ENCODE measurements around the gene OTOA. TPM values are rescaled to one million over a fixed set of nuclear protein-coding genes. Genes with fewer than 3 reads are reported as not detected.
"Not testable (repeated sequence)": the region's sequence is repeated elsewhere in the genome, so short reads cannot be mapped to it uniquely, and the experiment has no call there.

Gene OTOA
- total RNA-seq, 4 donors from 2014 or later: not detected

GRCh38 chr16:21659124-21659523 lies 4.6 kb upstream of the OTOA start:
- WGBS, 2 donors: 87 to 95% methylated on average over 4 of the region's 4 CpGs
- no peak overlapping the region for H3K4me3 ChIP-seq (ENCODE audit: low read depth, poor library complexity, severe bottlenecking)
- DNase-seq (ENCODE audit: low spot score in 2 of 2): no peak
- TF ChIP-seq POLR2A (IDR thresholded peaks at IDR 0.05) (no peak), CTCF (IDR thresholded peaks at IDR 0.05) (no peak)
- intact Hi-C loops (cut with DNase I; ENCODE audit: low total_unique reads): no loop called here

- H3K4me3 ChIP-seq (ENCODE audit: low read depth, poor library complexity, severe bottlenecking): no peak overlapping the region
- no peak for TF ChIP-seq POLR2A (IDR thresholded peaks at IDR 0.05)
- TF ChIP-seq CTCF (IDR thresholded peaks at IDR 0.05): no peak
- no peak for DNase-seq (ENCODE audit: low spot score in 2 of 2)
- intact Hi-C loops (cut with DNase I; ENCODE audit: low total_unique reads): no loop called here
- 95 to 97% methylated on average over 10 of the region's 10 CpGs for WGBS, 2 donors
Observed at GRCh38 chr16:21664801-21665492, 1.2 kb downstream of the OTOA start.

GRCh38 chr16:21666772-21667171 lies 3.0 kb downstream of the OTOA start:
- no peak overlapping the region for H3K4me3 ChIP-seq (ENCODE audit: low read depth, poor library complexity, severe bottlenecking)
- intact Hi-C loops (cut with DNase I; ENCODE audit: low total_unique reads): no loop called here
- 38 to 48% methylated on average over 3 of the region's 3 CpGs for WGBS, 2 donors
- no peak for DNase-seq (ENCODE audit: low spot score in 2 of 2)
- TF ChIP-seq POLR2A (IDR thresholded peaks at IDR 0.05): no peak
- no peak for TF ChIP-seq CTCF (IDR thresholded peaks at IDR 0.05)

GRCh38 chr16:21667575-21667974 lies 3.8 kb downstream of the OTOA start:
- intact Hi-C loops (cut with DNase I; ENCODE audit: low total_unique reads): no loop called here
- no peak for TF ChIP-seq CTCF (IDR thresholded peaks at IDR 0.05)
- TF ChIP-seq POLR2A (IDR thresholded peaks at IDR 0.05): no peak
- whole genome bisulfite sequencing, 2 donors: 83% methylated on average over 3 of the region's 3 CpGs
- H3K4me3 ChIP-seq (ENCODE audit: low read depth, poor library complexity, severe bottlenecking): no peak overlapping the region
- no peak for DNase-seq (ENCODE audit: low spot score in 2 of 2)

GRCh38 chr16:21673469-21673868 lies 9.7 kb downstream of the OTOA start:
- intact Hi-C loops (cut with DNase I; ENCODE audit: low total_unique reads): no loop called here
- TF ChIP-seq POLR2A (IDR thresholded peaks at IDR 0.05): no peak
- TF ChIP-seq CTCF (IDR thresholded peaks at IDR 0.05): no peak
- no peak overlapping the region for H3K4me3 ChIP-seq (ENCODE audit: low read depth, poor library complexity, severe bottlenecking)
- 78 to 92% methylated on average over 3 of the region's 3 CpGs for WGBS, 2 donors
- DNase-seq (ENCODE audit: low spot score in 2 of 2): no peak

- DNase-seq (ENCODE audit: low spot score in 2 of 2); intact Hi-C loops (cut with DNase I; ENCODE audit: low total_unique reads); H3K4me3 ChIP-seq (ENCODE audit: low read depth, poor library complexity, severe bottlenecking): not testable (repeated sequence)
- WGBS, 2 donors: 92 to 94% methylated on average over 4 of the region's 4 CpGs
Observed at GRCh38 chr16:21674456-21674855, 10.7 kb downstream of the OTOA start.

GRCh38 chr16:21680714-21681113 lies 16.9 kb downstream of the OTOA start:
- DNase-seq (ENCODE audit: low spot score in 2 of 2); H3K4me3 ChIP-seq (ENCODE audit: low read depth, poor library complexity, severe bottlenecking); intact Hi-C loops (cut with DNase I; ENCODE audit: low total_unique reads): not testable (repeated sequence)
- WGBS, 2 donors: 91 to 96% methylated on average over 5 of the region's 5 CpGs
